ENCODE data around the gene CLN6.

DNA sequence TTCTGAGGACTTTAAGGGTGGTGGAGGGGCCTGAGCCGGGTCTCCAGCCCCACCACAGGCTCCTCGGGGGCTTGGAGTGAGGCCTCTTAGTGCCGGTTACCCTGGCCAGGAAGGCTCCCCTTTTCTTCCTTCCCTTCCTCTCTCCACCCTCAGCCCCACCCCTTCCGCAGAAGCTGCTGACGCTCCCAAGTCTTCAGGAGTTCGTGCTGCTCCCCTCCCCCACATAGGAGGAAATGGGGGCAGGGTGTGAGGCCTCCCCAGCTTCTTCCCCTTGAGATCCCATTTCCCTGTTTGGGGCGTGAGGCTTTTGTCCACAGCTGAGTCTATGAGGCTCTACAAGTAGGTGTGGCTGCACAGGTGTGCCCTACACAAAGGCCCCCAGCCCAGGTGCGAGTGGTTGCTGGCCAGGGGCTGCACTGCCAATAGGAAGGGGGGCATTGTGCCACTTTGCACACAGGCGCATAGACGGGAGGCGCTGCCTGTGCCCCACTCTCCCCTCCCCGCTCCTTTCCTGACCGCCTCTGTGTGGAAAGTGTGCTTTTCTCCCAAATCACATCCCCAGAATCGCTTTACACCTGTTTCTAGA lies 23.5 kb downstream of the CLN6 start:
- TF ChIP-seq ZNF274 (IDR thresholded peaks at IDR 0.05; ENCODE audit: low read depth, low read length): no peak
- no peak for TF ChIP-seq YY1 (IDR thresholded peaks at IDR 0.05; ENCODE audit: insufficient read depth, insufficient read length)
- TF ChIP-seq SUZ12 (IDR thresholded peaks at IDR 0.05; ENCODE audit: extremely low read depth, insufficient read depth, insufficient read length): no peak
